COLO829 (cell line): ENCODE results near the gene SPATS2.

ENCODE experiments used
- DNase-seq: peaks from one replicate; pipeline ENCODE4 v3.0.0; 2012; ENCODE audit warnings: low spot score

The SPATS2 gene

DNA sequence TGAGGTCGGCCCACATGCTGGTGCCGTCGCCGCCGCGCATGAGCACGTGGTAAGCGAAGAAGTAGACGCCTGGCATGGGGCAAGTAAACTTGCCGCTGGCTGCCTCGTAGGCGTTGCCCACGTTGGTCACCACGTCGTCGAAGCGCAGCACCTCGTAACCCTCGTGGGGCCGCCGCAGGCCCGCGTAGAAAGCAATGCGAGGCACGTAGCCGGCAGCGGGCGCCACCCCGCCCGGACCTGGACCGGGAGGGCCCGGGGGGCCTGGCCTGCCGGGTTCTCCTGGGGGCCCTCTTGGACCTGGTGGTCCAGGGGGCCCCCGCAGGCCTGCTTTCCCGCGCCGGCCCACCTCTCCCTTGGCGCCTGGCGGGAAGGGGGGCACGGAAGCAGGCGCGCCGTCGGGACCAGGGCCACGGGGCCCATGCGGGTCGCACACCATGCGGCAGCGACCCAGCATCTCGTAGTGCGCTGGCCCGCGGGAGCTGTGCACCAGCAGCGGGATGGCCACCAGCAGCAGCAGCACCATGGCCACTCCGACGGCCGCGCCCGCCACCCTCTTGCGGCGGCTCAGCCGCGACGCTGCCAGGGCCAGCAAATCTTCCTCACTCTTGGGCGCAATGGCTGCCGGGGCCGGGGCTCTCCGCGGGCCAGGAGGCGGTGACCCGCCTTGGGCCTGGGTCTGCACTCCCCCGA lies 31.2 kb upstream of the SPATS2 start:
- no peak for DNase-seq

DNA sequence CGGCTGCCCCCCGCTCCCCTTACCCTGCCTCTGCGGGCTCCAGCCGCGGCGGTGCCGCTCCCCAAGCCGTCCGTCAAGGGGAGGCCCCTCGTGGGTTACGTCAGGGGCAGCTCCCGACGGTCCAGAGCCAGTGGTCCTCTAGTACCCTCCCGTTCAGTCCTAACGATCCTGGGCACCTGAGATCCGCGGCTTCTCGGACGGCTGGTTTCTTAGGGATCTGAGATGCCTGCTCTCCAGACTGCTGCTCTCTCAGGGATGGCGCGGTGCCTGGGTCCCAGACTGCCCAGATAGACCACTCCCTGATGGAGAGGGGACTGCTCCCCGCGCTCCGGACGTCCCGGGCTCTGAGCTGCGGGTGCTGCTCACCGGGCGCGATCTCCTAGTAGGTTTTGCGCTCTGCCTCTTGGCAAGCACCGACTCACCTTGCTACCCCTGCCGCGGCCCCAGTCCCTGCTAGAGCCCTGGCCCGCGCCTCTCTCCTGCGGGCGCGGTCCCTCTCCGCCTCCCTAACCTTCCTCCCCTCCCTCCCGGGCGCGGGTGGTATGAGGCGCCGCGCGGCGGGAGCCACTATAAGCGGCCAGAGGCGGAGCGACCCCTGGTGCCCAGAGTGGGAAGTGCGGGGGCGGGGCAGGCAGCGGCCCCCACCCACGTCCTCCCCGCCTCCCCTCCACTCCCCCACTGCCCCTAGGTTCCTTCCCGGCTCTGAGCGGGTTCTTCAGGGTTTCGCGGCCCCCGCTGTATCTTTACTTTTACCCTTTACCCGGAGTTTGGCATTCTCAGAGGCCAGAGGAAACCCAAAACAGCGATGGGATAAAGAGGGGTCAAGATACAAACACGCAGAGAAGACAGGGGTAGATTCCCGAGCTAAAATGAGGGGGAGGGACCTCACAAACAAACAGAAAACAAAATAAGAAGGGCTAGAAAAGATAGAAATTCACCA lies 30.3 kb upstream of the SPATS2 start, which contains the start of gene C1QL4:
Gene C1QL4, minus strand, starts transcription at position 544 of the 940 bp plus-strand sequence. CDS start 711 bp downstream, outside the sequence.
- DNase-seq = peak; percentile 81

DNA sequence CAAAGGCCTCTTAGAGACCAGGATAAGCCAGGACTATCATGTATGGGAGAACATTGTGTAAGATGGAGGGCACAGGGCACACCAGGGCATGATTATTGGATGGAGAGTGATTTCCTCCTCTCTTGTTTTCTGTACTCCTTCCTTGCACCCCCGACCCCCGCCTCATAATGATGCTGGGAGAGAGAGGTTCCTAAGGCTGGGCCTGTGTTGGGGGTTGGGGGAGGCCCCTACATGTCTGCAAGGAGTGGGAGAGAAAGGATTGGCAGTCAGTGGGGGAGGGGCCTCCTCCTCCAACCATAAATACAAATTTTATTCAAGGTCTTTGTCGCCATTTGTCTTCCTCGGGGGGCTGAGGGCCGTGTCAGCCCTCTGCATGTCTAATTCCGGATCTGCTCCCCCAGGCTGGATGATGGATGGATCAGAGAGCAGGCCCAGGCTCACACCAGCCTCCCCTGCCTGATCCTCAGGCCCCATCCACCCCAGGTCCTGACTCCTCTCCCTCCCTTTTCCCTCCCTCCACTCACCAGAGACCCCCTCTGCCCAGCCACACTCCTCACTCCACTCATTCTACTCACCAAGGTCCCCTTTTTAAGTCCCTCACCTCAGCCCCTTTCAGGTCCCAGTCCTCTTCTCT lies 28.3 kb upstream of the SPATS2 start:
- no peak for DNase-seq

DNA sequence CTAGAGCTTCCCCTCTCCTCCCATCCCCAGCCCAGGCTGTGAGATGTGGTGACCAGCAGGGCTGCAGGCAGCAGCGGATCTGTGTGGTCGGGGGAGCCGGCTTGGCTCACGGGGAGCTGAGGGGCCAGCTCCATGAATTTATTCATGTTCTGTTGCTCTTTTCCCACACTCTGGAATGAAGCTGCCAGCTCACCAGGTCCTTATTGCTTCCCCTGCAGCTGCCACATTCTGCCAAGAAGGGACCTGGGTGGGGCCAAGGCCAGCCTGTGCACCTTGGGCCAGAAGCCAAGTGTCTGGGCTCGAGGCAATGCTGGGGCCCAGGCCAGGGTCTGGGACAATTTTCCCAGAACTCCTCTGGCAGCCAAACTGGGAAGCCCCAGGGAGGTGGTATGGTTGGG lies 27.8 kb upstream of the SPATS2 start:
- DNase-seq = no peak

DNA sequence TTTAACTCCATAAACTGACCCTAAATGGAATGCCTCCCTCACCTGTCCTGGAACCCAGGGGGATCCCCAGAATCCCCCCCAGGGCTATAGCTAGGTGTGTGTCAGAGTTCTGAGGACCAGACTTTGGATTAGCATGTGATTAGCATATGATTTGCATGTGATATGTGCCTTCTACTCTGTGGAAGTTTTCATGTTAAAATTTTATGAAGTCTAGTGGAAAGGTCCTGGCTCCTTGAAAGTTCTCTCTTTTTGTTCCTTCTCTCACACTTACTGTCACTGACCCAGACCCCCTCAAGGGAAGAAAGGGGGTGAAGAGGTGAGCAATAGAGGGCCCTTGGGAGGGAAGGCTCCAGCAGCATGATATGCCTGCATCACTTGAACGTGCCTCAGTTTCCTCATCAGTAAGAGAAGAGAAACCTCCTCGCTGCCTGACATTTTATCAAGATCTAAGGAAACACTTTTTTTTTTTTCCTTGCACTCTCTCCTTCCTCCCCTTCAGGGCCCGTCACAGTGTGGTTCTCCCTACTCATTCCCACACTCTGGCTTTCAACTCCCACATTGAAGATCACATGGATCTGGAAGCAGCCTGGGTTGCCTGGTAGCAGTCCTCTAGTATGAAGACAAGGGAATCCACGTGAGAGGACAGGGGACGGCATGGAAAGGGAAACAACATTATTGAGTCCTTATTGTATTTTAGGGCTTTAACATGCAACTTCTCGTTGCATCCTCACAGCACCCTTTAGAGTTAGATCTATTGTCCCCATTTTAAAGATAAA lies 27.0 kb upstream of the SPATS2 start:
- no peak for DNase-seq

DNA sequence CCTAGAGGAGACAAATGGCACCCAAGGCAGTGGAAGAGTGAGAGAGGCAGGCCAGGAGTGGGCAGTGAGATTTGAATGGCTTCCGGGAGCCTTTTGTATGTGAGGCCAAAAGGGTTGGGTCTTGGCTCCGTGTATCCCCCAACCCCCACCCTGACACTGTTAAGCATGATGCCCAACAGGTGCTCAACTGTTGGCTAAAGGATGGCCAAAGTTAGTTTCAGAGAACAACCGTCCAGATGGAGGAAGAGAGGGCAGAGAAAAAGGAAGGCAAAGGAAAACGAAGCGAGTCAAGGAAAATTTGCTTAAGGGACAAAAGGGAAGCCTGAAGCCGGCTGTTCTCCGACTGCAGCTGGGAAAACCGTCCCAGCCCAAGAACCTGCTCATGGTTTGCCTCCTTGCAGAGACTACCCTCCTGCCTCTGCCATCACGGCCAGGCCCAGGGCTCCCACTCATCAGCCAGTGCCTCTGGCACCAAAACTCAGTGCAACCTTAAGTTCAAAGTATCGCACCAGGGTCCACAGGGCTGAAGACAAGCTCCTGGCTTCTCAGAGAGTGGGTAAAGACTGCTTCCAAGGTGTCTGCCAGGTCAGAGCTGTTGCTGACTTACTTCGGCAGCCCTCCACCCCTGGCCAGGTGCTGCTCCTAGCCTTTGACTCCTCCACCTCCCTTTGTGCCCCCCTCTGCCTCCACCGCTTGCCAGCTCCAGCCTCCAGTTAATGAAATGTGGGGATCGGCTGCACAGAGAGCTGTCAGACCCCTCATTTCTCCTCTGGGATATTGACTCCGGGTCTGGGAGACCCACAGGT lies 26.1 kb upstream of the SPATS2 start:
- DNase-seq = no peak

DNA sequence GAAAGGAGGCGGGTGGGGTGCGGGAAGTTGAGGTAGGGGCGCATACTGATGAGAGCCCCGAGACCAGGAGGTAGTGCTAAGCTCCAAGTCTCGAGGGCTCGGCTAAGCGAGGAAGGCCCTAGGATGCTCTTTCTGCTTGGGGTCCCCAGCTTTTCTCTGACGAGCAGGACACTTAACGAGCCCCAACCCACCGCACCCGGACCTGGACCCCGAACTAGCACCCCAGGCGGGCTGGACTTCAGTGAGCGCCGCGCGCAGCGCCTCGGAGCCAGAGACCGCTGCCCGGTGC lies 25.5 kb upstream of the SPATS2 start:
- DNase-seq = no peak

DNA sequence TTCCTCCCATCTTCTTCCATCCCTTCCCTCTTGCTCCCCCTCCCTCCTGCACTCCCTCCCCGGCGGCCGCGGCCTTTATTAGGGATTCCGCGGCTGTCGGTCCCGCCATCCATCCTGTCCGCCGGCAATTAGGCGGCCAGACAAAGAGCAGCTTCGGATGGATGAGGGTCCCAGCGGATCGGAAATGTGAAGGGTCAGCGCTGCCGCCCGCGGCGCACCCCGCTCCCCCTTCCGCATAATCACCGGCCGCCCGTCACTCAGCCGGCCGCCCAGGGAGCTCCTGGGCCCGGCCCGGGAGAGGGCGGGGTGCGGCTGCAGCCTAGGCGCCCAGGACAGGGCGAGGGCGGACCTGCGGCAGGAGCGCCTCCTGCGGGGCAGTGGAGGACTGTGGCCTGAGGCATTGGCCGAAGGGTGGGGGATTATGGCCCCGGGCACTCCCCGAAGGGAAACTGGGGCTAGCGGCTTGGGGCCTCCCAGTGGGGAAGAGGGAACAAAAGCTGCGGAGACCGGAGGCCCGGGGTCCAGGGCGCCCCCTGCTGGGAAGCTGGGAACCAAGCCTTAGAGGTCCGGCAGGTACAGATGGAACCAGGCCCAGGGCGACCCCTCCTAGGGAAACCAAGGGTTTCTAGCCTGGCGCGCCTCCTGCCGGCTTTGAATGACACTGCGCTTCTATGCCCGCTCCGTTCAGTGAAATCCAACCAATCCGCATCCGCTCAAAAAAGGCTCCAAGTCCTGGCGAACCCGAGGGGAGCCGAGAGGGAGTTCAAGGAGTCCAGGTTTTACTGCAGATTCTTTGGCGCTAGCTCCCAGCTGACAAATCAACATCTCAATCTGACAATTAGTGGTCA lies 25.0 kb upstream of the SPATS2 start:
- no peak for DNase-seq

DNA sequence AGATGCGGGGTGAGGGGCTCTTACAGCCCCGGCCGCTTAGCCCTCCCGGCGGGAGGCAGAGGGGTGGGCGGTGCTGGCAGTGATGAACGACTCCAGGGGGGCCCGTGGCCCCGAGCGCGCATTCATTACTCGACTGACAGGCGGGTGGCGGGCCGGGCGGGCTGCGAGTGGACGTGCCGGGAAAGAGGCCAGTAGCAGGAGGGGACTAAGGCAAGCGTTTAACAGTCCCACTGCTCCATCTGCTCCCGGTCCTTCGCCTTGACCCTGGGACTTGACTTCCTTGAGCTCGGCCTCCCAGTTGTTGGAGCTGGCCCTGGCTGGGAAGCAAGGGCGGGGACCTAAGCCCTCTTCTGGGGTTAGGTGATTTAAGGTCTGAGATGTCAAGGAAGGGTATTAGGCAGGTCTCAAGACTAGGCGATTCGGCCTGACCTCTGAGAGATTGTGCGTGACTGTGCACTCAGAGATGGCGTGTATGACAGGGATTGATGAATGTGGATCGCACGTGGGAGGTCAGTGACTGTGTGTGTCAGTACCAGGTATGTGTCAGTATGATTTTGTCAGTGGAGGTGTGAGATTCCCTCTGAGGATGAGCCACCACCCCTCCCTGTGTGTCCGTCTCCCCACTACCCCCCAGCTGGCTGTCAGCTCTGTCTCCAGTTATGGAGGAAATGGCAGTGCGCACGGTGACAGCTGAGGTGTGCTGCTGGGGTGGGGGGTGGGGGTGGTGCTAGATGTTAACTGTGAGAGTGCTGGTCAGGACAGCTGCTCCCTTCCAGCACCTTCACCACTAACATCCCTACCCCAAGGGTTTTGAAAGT lies 24.1 kb upstream of the SPATS2 start:
- DNase-seq = no peak

DNA sequence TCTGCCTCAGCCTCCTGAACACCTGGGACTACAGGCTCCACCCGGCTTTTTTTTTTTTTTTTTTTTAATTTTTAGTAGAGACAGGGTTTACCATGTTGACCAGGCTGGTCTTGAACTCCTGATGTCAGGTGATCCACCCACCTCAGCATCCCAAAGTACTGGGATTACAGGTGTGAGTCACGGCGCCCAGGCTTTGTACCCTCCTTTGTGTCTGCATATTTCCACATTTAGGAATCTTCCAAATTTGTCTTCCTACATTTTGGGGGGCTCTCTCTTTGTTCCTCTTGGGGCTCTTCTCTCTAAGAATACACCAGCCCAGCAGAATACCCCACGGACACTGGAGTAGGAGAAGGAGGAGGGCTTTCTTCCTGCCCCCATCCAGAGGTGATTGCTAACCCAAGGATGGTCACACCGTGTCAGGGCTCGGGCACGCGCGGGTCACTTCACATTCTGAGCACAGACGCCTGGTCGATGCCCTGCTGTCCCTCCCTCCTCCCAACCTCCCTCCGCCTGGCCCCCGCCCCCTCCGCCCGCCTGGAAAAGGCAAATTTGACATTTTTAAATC lies 22.7 kb upstream of the SPATS2 start:
- DNase-seq = no peak

DNA sequence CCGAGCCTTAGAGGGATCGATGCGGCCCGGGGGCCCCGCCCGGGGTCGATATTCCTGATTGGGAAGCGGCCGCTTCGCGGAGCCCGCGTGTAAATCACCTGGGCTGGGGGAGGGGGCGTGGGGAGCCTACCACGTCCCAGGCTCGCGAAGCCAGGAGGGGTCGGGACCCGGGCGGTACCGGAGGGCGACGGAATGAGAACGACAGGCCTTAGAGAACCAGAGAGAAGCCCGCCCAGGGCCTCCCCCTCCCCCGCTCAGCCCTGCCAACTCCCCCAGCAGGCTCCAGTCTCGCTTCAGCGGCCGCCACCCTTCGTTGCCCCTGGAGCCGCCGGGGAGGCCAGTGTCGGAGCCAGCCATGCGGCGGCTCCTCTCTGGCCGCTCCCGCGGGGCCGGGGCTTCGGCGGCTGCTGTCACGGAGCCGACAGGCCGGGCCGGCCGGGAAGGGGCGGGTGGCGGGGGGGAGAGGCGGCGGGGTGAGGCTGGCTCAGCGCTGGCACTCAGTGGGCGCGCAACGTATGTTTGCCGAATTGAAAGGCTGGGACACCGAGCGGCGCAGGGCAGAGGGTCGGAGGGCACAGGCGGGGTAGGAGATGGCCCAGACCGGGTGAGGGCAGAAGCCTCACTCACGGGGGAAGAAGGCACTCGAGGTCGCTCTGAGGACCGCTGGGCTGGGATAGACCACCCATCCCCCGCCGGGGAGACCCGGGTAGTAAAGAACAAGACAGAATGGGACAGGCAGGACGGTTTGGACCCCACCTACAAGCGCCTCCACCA lies 22.0 kb upstream of the SPATS2 start:
- no peak for DNase-seq

DNA sequence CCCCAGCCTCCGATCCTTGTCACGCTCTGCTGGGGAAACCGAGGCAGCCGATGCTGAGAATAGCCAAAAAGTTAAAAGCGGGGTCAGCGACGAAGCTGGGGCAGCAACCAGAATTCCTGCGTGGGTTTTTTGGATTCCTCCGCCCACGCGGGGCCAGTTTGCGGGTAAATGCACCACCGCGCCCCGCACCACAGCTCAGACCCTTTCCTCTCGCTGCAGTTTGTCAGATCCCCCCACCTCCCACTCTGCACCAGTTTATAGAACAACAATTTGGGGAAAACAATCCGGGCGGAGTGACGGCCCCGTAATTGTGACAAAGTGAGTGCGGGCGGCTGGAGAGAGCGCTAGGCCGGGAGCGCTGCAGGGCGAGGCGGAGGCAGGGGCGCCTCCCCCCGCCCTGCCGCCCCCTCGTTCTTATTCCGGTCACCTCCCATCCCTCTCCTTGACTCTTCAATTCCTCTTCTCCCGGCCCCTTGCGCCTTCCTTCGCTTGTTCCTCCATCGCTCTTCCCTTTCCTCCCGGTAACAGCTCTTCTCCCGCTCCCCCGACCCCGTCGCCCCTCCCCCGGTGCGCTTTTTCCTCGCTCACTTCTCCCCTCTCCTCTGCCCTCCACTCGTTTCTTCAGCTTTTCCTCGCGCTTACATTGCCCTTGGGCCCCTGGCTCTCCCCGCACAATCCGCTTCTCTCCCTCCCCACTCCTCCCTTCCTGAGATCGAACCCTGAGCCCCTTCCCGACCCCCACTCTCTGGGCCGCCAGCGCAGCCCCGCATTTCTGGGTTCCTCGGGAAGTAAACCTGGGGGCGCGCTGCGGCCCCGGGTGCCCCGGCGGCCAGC lies 21.2 kb upstream of the SPATS2 start:
- DNase-seq = no peak

DNA sequence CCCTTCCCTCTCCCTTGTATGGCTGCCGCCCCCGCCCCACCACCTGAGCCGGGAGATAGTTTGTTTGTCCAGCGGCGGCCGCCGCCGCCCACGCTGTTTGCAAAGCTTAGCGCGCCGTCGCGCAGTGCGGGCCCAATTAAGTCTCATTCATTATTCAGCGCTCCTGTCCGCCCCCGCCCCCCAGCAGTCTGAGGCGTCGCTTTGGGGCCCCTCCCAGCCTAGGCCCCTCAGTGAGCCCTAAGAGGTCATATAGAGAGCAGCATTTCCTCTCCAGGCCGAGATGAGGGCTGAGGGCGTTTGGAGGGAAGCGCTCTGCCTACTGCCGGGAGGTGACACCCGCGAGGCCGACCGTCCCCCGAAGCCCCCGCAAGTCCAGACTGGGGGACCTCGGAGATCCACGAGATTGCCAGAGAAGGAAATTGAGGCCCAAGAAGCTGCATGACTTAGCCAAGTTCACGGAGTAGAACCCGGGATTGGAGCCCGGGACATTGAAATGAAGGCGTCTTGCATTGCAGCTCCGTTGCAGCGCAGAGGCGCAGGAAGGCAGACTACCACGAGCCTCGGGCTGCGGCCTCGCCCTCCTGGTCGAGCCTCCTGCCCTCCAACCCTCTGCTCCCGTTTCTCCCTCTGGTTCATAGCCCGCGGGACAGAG lies 20.5 kb upstream of the SPATS2 start, which contains the start of gene DNAJC22:
Gene DNAJC22, plus strand, starts transcription at position 230 of the 652 bp plus-strand sequence. CDS start 1,985 bp downstream, outside the sequence.
- no peak for DNase-seq

DNA sequence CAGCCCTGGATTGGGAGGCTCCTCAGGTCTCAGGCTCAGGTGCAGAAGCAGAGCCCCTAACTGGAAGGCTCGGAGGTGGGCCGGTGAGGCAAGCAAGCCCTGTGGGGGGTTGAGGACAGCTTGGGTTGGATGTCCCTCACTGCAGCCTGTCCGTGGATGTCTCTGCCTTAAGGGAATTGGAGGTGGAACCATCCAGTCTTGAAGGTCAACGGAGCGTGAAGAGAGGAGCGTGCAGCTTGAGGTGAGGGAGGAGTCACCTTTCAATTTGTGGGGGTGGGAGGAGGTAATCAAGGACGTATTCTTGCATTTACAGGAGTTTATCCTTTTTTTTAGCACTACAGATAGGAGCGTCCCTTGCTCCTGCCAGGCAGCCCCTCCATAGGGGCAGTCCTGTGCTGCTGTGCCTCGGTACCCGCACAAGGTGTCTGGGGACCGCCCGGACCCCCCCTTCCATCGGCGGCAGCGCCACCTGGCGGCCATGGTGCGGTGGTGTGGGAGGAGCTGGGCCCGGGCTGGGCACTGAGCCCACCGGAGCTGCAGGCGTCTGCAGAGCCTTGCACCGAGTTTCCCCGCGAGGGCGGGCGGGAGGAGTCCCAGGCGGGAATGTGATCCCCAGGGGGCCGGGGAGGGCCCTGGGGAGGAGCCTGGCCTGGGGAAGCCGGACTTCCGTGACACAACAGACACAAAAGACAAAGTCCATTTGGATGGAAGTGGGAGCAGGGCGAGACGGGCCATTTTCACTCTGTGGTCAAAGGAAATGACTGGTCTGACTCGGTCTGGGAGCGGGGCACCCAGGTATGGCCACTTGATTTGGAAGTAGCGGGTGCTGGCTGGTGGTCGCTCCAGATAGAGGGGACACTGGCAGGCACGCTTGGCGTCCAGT lies 19.7 kb upstream of the SPATS2 start:
- DNase-seq = peak; percentile 98

DNA sequence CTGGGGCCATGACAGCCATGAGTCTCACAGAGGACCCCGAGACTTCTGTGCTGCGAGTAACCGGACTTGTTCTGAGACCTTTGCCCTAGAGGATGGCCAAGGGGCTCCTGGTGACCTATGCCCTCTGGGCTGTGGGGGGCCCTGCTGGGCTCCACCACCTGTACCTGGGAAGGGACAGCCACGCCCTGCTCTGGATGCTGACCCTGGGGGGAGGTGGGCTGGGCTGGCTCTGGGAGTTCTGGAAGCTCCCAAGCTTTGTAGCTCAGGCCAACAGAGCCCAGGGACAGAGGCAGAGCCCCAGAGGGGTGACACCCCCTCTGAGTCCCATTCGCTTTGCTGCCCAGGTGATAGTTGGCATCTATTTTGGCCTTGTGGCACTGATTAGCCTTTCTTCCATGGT lies 18.5 kb upstream of the SPATS2 start:
- no peak for DNase-seq

DNA sequence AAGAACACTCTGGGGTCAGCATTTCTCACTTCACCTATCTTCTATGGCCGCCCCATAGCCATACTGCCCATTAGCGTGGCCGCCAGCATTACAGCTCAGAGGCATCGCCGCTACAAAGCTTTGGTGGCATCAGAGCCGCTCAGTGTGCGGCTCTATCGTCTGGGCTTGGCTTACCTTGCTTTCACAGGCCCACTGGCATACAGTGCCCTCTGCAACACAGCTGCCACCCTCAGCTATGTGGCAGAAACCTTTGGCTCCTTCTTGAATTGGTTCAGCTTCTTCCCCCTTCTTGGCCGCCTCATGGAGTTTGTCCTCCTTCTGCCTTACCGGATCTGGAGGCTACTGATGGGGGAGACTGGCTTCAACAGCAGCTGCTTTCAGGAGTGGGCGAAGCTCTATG lies 18.0 kb upstream of the SPATS2 start:
- no peak for DNase-seq
